GM12864 (cell line): ENCODE data around the gene ZXDC.

Source experiments
- DNase-seq: peaks from one replicate; pipeline ENCODE4 v3.0.0-alpha.2; 2011; ENCODE audit warnings: low read depth
- H3K4me3 ChIP-seq: 2 replicates; pipeline ENCODE4 v1.5.1; 2011; ENCODE audit warnings: mild to moderate bottlenecking, low read depth, low read length, control low read depth
- CTCF ChIP-seq: IDR thresholded peaks from 2 replicates; pipeline ENCODE4 v1.5.1; 2011; ENCODE audit warnings: low read depth, mild to moderate bottlenecking, moderate library complexity, low read length, control low read depth, inconsistent platforms; ENCODE audit errors: missing control alignments

ZXDC gene

GRCh38 chr3:126396536-126396935 is 79.2 kb downstream of the ZXDC start:
- H3K4me3 ChIP-seq, result no peak overlapping the region
- no peak for TF ChIP-seq CTCF
- no peak for DNase-seq

- no peak for DNase-seq
- no peak overlapping the region for H3K4me3 ChIP-seq
- TF ChIP-seq CTCF, result no peak
Measured at GRCh38 chr3:126395846-126396513, 79.7 kb downstream of the ZXDC start.

GRCh38 chr3:126394977-126395321 is 80.7 kb downstream of the ZXDC start:
- H3K4me3 ChIP-seq, result no peak overlapping the region
- DNase-seq, result no peak
- no peak for TF ChIP-seq CTCF

- H3K4me3 ChIP-seq, result no peak within 1 kb of the TSS
- TF ChIP-seq CTCF, result no peak
- no peak for DNase-seq
Measured at GRCh38 chr3:126394179-126394976, 81.3 kb downstream of the ZXDC start, which contains the start of gene CFAP100. TSS of gene CFAP100 (plus strand) at chr3:126394909. CDS start at chr3:126396001, 1,092 bp downstream.

GRCh38 chr3:126393563-126393962 is 82.1 kb downstream of the ZXDC start:
- no peak for DNase-seq
- no peak for TF ChIP-seq CTCF
- H3K4me3 ChIP-seq, result no peak overlapping the region

- DNase-seq, result no peak
- H3K4me3 ChIP-seq, result no peak overlapping the region
- no peak for TF ChIP-seq CTCF
Measured at GRCh38 chr3:126392246-126392645, 83.4 kb downstream of the ZXDC start.
